ENCODE results near the gene ZNF74.
"Not testable (repeated sequence)": the region's sequence is repeated elsewhere in the genome, so short reads cannot be mapped to it uniquely, and the experiment has no call there.

Gene ZNF74

DNA sequence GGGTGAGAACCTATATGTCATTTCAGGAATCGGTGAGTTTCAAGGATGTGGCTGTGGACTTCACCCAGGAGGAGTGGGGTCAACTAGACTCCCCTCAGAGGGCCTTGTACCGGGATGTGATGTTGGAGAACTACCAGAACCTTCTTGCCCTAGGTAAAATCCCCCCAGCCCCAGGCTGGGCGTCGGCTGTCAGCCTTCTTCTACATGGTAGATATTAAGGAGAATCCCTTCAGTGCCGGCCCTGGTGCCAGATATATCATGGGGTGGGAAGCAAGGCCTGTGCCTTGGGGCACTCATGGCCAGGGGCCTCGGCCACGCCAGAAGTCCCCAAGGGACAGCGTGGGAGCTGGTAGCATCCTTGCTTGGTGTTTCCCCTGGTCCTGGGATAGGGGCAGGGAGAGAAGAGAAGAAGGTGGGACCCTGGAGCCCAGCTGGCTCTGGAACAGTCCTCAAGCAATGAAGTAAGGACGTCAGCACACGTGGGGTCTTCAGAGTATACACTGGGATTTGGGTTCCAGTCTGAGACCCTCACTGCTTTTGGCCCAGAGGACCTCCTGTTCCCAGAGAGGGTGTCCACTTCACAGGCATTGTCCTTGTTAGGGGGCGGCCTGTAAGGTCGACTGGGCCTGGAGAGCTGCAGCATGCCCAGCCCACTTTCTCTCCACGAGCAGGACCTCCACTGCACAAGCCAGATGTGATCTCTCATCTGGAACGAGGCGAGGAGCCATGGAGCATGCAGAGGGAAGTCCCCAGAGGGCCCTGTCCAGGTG lies 6.8 kb downstream of the ZNF74 start:
- TF ChIP-seq POLR2AphosphoS5 (IDR thresholded peaks at IDR 0.05; ENCODE audit: low read depth, low read length): no peak
- no peak for TF ChIP-seq TAF1 (IDR thresholded peaks at IDR 0.05; ENCODE audit: borderline replicate concordance, low read depth, low read length)
- TF ChIP-seq POLR2A (IDR thresholded peaks at IDR 0.05; ENCODE audit: low read depth, low read length): no peak
- FAIRE-seq: no peak
- DNase-seq (ENCODE audit: insufficient read length): no peak

DNA sequence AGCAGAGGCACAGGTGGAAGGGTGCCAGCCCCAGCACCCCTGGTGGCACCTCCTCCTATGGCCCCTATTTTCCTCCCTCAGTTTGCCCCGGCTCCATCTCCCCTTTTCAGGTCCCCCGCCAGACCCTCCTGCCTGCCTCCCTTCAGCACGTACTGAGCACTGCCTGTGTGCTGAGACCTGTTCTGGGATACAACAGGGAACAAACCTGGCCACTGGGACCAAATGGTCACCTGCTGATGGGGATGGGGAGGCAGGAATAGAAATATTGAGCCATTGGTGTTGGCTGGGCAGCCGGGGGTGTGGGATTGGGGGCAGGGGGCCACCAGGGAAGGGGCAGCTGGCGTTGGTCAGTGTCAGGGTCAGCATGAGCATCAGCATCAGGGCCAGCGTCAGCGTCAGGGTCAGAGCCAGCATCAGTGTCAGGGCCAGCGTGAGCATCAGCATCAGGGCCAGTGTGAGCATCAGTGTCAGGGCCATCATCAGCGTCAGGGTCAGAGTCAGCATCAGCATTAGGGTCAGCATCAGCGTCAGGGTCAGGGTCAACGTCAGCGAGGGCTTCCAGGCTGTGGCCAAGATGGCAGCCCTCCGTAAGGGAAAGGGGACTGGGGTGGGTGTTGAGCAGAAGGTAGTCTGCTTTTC lies 7.5 kb downstream of the ZNF74 start:
- FAIRE-seq: no peak
- DNase-seq (ENCODE audit: insufficient read length): no peak

DNA sequence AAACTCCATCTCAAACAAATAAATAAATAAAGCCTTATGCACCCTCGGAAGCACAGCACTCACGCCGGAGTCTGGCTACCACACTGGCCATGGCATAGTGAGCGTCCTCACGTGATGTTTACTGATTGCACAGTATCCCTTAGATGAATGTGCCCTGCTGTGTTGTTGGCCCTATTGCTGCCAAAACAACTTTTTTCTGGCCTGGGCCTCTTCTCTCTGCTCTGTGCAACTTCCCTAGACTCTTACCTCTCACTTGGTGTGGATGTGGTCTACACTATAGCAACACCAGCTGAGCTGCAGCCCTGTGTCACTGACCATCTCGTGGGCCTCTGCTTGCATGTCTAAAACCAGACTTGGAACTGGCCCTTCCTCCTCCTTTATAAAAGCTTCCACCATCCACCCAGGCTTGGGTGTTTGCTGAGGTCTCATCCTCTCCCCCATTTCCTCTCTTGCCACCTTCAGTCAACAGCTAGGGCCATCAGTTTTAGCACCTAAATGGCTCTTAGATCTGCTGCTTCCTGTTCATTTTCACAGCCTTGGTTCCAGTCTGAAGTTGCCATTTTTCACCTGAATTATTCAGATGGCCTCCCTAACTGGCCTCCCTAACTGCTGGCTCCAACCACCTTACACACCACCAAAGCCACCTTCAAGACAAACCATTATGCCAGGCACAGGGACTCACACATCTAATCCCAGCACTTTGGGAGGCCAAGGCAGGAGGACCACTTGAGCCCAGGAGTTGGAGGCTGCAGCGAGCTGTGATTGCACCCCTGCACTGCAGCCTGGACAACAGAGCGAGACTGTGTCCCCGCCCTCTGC lies 9.2 kb downstream of the ZNF74 start:
- no peak for DNase-seq (ENCODE audit: insufficient read length)
- FAIRE-seq: no peak

More for the DNA sequence above, 7.5 kb downstream of the ZNF74 start:
- no peak for TF ChIP-seq POLR2A (IDR thresholded peaks at IDR 0.05; ENCODE audit: low read depth, low read length)
- TF ChIP-seq POLR2AphosphoS5 (IDR thresholded peaks at IDR 0.05; ENCODE audit: low read depth, low read length): no peak
- no peak for TF ChIP-seq TAF1 (IDR thresholded peaks at IDR 0.05; ENCODE audit: borderline replicate concordance, low read depth, low read length)

DNA sequence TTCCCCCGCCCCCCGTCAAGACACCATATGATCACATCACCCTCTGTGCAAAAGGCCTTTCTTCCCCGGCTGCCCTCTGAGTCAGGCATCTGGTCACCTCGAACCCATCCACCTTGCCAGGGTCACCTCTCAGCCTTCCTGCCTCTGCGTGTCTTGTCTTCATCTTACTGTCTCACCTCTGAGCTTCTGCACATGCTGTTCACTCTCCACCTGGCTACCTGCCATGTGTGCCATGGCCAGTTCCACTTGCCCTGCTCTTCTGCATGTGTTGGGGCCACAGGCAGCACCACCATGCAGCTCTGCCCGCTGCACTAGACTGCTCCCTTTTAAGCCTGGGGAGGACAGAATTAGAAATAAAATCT lies 9.8 kb downstream of the ZNF74 start:
- TF ChIP-seq POLR2A (IDR thresholded peaks at IDR 0.05; ENCODE audit: low read depth, low read length): no peak
- TF ChIP-seq POLR2AphosphoS5 (IDR thresholded peaks at IDR 0.05; ENCODE audit: low read depth, low read length): no peak
- no peak for TF ChIP-seq TAF1 (IDR thresholded peaks at IDR 0.05; ENCODE audit: borderline replicate concordance, low read depth, low read length)
- no peak for DNase-seq (ENCODE audit: insufficient read length)
- no peak for FAIRE-seq

More for the DNA sequence above, 9.2 kb downstream of the ZNF74 start:
- TF ChIP-seq TAF1 (IDR thresholded peaks at IDR 0.05; ENCODE audit: borderline replicate concordance, low read depth, low read length): no peak
- no peak for TF ChIP-seq POLR2AphosphoS5 (IDR thresholded peaks at IDR 0.05; ENCODE audit: low read depth, low read length)

DNA sequence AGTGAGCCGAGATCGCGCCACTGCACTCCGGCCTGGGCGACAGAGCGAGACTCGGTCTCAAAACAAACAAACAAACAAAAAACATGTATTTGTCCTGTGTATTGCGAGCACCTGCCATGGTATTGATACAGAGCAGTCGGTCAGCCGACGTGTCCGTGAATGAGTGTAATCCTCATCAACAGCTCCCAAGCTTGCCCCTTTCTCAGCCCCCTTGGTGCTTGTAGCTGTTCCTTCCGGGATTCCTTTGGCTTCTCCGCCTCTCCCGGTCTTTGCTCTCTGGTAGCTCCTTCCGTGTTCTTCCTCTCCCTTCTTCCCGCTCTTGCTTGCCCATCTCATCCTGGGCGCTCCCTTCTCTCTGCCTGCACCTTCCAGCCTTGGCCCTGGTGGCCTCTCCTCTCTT lies 10.9 kb downstream of the ZNF74 start:
- FAIRE-seq: no peak
- DNase-seq (ENCODE audit: insufficient read length): no peak
- TF ChIP-seq TAF1 (IDR thresholded peaks at IDR 0.05; ENCODE audit: borderline replicate concordance, low read depth, low read length) (no peak), POLR2A (IDR thresholded peaks at IDR 0.05; ENCODE audit: low read depth, low read length) (no peak), POLR2AphosphoS5 (IDR thresholded peaks at IDR 0.05; ENCODE audit: low read depth, low read length) (no peak)

DNA sequence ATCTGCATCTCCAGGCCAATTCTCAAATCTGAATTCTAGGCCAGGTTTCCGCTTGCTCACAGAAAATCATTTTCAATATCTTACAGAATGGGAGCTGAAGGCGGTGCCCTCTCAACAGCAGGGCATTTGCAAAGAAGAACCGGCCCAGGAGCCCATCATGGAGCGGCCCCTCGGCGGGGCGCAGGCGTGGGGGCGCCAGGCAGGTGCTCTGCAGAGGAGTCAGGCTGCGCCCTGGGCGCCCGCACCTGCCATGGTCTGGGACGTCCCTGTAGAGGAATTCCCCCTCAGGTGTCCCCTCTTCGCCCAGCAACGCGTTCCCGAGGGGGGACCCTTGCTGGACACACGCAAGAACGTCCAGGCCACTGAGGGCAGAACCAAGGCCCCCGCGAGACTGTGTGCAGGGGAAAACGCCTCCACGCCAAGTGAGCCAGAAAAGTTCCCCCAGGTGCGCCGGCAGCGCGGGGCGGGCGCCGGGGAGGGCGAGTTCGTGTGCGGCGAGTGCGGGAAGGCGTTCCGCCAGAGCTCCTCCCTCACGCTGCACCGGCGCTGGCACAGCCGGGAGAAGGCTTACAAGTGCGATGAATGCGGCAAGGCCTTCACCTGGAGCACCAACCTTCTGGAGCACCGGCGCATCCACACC lies 11.5 kb downstream of the ZNF74 start:
- TF ChIP-seq POLR2A (IDR thresholded peaks at IDR 0.05; ENCODE audit: low read depth, low read length) (no peak), TAF1 (IDR thresholded peaks at IDR 0.05; ENCODE audit: borderline replicate concordance, low read depth, low read length) (no peak), POLR2AphosphoS5 (IDR thresholded peaks at IDR 0.05; ENCODE audit: low read depth, low read length) (no peak)
- FAIRE-seq (no peak), DNase-seq (ENCODE audit: insufficient read length) (no peak)

DNA sequence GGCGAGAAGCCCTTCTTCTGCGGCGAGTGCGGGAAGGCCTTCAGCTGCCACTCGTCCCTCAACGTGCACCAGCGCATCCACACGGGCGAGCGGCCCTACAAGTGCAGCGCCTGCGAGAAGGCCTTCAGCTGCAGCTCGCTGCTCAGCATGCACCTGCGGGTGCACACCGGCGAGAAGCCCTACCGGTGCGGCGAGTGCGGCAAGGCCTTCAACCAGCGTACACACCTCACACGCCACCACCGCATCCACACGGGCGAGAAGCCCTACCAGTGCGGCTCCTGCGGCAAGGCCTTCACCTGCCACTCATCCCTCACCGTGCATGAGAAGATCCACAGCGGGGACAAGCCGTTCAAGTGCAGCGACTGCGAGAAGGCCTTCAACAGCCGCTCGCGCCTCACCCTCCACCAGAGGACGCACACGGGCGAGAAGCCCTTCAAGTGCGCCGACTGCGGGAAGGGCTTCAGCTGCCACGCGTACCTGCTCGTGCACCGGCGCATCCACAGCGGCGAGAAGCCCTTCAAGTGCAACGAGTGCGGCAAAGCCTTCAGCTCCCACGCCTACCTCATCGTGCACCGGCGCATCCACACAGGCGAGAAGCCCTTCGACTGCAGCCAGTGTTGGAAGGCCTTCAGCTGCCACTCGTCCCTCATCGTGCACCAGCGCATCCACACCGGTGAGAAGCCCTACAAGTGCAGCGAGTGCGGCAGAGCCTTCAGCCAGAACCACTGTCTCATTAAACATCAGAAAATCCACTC lies 12.2 kb downstream of the ZNF74 start:
- FAIRE-seq (no peak), DNase-seq (ENCODE audit: insufficient read length) (no peak)
- TF ChIP-seq POLR2AphosphoS5 (IDR thresholded peaks at IDR 0.05; ENCODE audit: low read depth, low read length) (no peak), POLR2A (IDR thresholded peaks at IDR 0.05; ENCODE audit: low read depth, low read length) (no peak), TAF1 (IDR thresholded peaks at IDR 0.05; ENCODE audit: borderline replicate concordance, low read depth, low read length) (no peak)

DNA sequence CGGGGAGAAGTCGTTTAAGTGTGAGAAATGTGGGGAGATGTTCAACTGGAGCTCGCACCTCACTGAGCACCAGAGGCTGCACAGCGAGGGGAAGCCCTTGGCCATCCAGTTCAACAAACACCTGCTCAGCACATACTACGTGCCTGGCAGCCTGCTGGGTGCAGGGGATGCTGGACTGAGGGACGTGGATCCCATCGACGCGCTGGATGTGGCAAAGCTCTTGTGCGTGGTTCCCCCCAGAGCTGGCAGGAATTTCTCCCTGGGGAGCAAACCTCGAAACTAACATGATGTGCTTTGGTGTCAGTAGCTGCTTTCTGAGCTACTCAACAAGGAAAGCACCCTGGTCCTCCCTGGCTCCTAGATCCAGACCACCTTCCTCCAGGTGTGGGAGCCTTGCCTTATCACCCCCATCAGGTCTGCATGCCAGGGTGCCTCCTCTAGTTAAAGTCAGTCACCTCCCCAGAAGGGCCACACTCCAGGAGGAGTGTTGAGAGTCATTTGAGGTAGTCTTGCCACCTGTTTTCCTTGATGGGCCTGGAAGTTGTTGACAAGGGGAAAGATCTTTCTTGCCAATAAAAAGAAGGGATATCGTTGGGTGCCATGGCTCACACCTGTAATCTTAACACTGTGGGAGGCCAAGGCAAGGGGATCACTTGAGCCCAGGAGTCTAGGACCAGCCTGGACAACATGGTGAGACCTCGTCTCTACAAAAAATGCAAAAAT lies 12.9 kb downstream of the ZNF74 start:
- no peak for DNase-seq (ENCODE audit: insufficient read length)
- no peak for FAIRE-seq
- TF ChIP-seq POLR2A (IDR thresholded peaks at IDR 0.05; ENCODE audit: low read depth, low read length) (no peak), POLR2AphosphoS5 (IDR thresholded peaks at IDR 0.05; ENCODE audit: low read depth, low read length) (no peak), TAF1 (IDR thresholded peaks at IDR 0.05; ENCODE audit: borderline replicate concordance, low read depth, low read length) (no peak)

DNA sequence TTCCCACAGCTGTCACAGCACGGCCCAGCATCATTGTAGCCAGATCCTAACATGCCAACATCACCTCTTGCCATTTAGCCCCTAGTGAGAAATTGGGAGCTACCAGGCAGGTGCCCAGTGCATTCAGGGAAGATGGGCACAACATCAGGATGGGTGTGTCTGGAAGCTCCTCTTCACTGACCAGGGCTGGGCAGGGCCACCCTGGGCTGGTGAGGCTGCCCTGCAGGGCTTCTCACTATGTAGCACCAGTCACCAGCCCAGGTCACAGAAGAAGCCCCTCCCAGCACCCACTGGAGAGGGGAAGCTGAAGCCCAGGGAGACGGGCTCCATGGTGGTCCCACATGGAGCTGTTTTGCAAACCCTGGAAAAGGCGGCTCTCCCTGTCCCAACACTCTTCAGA lies 13.9 kb downstream of the ZNF74 start:
- FAIRE-seq: no peak
- TF ChIP-seq POLR2AphosphoS5 (IDR thresholded peaks at IDR 0.05; ENCODE audit: low read depth, low read length) (no peak), POLR2A (IDR thresholded peaks at IDR 0.05; ENCODE audit: low read depth, low read length) (no peak), TAF1 (IDR thresholded peaks at IDR 0.05; ENCODE audit: borderline replicate concordance, low read depth, low read length) (no peak)
- DNase-seq (ENCODE audit: insufficient read length): no peak

DNA sequence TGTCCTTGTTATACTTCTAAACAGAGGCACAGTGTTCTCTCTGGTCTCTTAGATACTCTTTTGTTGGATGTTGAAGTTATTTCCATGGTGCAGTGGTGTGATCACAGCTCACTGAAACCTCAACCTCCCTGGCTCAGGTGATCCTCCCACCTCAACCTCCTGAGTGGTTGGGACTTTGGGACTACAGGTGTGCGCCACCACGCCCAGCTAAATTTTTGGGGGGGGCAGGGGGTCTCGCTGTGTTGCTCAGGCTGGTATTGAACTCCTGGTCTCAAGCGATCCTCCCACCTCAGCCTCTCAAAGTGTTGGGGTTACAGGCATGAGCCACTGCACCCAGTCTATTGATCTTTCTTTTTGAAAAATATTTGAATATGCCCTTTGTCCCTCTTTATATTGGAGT lies 14.9 kb downstream of the ZNF74 start:
- TF ChIP-seq POLR2A (IDR thresholded peaks at IDR 0.05; ENCODE audit: low read depth, low read length): no peak
- no peak for TF ChIP-seq POLR2AphosphoS5 (IDR thresholded peaks at IDR 0.05; ENCODE audit: low read depth, low read length)
- TF ChIP-seq TAF1 (IDR thresholded peaks at IDR 0.05; ENCODE audit: borderline replicate concordance, low read depth, low read length): no peak
- FAIRE-seq: no peak

DNA sequence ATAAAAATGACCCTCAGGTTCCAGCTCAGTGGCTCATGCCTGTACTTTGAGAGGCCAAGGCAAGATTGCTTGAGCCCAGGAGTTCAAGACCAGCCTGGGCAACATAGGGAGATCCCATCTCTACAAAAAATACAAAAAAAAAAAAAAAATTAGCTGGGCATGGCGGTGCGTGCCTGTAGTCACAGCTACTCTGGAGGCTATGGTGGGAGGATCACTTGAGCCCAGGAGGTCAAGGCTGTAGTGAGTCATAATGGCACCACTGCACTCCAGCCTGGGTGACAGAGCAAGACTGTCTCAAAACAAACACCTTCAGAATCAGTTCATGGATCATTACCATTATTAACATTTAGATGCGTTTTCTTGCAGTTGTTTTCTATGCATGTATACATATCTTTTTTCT lies 15.4 kb downstream of the ZNF74 start:
- not testable (repeated sequence) for FAIRE-seq; DNase-seq (ENCODE audit: insufficient read length)

More for the DNA sequence above, 14.9 kb downstream of the ZNF74 start:
- DNase-seq (ENCODE audit: insufficient read length): no peak

Data from GM12892 (cell line).